GM12801 (cell line): ENCODE data around the gene VPS72.

Experiments used
- CTCF ChIP-seq: IDR thresholded peaks from one replicate; pipeline ENCODE4 v1.5.1; 2011; ENCODE audit warnings: control low read depth; ENCODE audit not compliant: insufficient read length; ENCODE audit errors: extremely low read depth

VPS72 gene

GRCh38 chr1:151171190-151171589, 18.8 kb downstream of the VPS72 start:
- TF ChIP-seq CTCF, result no peak

GRCh38 chr1:151167116-151167515, 22.9 kb downstream of the VPS72 start:
- no peak for TF ChIP-seq CTCF

- TF ChIP-seq CTCF, result no peak
These were observed 23.5 kb downstream of the VPS72 start for GRCh38 chr1:151166505-151166956.

- no peak for TF ChIP-seq CTCF
These were observed 24.1 kb downstream of the VPS72 start, which contains the start of the genes LYSMD1 and SCNM1 for GRCh38 chr1:151165738-151166504. Gene LYSMD1 (minus strand): TSS chr1:151165902. CDS start chr1:151165258, 644 bp downstream. Gene SCNM1 (plus strand): TSS chr1:151166144. CDS start chr1:151166153, 9 bp downstream.

GRCh38 chr1:151165281-151165737, 24.7 kb downstream of the VPS72 start:
- no peak for TF ChIP-seq CTCF

- TF ChIP-seq CTCF, result no peak
These were observed 25.2 kb downstream of the VPS72 start for GRCh38 chr1:151164732-151165280.

- no peak for TF ChIP-seq CTCF
These were observed 30.6 kb downstream of the VPS72 start for GRCh38 chr1:151159373-151159772.
